ENCODE results near the gene ARHGAP25.

DNA sequence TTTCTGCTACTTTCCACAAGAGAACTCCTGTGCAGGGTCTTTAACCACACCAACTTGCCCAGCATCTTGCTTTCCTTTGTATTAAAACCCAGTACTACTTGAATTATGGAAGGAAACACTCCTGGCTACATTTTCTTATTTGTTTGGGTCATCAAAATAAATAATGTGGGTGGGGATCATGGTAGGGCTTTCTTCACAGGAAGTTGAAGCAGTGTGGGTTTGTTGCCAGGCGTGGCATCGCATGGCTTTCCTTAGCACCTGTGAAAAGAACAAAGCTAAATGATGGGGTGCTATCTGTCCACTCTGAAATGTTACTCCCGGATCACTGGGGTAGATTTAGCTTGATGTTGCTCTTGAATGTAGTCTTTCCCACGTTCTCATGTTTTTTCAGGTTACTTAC, 18.7 kb downstream of the ARHGAP25 start:
- TF ChIP-seq, protein P1, sequence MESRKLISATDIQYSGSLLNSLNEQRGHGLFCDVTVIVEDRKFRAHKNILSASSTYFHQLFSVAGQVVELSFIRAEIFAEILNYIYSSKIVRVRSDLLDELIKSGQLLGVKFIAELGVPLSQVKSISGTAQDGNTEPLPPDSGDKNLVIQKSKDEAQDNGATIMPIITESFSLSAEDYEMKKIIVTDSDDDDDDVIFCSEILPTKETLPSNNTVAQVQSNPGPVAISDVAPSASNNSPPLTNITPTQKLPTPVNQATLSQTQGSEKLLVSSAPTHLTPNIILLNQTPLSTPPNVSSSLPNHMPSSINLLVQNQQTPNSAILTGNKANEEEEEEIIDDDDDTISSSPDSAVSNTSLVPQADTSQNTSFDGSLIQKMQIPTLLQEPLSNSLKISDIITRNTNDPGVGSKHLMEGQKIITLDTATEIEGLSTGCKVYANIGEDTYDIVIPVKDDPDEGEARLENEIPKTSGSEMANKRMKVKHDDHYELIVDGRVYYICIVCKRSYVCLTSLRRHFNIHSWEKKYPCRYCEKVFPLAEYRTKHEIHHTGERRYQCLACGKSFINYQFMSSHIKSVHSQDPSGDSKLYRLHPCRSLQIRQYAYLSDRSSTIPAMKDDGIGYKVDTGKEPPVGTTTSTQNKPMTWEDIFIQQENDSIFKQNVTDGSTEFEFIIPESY (IDR thresholded peaks at IDR 0.05) = no peak
- TF ChIP-seq, protein P2, sequence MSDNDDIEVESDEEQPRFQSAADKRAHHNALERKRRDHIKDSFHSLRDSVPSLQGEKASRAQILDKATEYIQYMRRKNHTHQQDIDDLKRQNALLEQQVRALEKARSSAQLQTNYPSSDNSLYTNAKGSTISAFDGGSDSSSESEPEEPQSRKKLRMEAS (IDR thresholded peaks at IDR 0.05) = no peak
- TF ChIP-seq, protein P3, sequence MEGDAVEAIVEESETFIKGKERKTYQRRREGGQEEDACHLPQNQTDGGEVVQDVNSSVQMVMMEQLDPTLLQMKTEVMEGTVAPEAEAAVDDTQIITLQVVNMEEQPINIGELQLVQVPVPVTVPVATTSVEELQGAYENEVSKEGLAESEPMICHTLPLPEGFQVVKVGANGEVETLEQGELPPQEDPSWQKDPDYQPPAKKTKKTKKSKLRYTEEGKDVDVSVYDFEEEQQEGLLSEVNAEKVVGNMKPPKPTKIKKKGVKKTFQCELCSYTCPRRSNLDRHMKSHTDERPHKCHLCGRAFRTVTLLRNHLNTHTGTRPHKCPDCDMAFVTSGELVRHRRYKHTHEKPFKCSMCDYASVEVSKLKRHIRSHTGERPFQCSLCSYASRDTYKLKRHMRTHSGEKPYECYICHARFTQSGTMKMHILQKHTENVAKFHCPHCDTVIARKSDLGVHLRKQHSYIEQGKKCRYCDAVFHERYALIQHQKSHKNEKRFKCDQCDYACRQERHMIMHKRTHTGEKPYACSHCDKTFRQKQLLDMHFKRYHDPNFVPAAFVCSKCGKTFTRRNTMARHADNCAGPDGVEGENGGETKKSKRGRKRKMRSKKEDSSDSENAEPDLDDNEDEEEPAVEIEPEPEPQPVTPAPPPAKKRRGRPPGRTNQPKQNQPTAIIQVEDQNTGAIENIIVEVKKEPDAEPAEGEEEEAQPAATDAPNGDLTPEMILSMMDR (IDR thresholded peaks at IDR 0.05; ENCODE audit: low read depth, low read length, missing input control) = no peak
- TF ChIP-seq, protein P4, sequence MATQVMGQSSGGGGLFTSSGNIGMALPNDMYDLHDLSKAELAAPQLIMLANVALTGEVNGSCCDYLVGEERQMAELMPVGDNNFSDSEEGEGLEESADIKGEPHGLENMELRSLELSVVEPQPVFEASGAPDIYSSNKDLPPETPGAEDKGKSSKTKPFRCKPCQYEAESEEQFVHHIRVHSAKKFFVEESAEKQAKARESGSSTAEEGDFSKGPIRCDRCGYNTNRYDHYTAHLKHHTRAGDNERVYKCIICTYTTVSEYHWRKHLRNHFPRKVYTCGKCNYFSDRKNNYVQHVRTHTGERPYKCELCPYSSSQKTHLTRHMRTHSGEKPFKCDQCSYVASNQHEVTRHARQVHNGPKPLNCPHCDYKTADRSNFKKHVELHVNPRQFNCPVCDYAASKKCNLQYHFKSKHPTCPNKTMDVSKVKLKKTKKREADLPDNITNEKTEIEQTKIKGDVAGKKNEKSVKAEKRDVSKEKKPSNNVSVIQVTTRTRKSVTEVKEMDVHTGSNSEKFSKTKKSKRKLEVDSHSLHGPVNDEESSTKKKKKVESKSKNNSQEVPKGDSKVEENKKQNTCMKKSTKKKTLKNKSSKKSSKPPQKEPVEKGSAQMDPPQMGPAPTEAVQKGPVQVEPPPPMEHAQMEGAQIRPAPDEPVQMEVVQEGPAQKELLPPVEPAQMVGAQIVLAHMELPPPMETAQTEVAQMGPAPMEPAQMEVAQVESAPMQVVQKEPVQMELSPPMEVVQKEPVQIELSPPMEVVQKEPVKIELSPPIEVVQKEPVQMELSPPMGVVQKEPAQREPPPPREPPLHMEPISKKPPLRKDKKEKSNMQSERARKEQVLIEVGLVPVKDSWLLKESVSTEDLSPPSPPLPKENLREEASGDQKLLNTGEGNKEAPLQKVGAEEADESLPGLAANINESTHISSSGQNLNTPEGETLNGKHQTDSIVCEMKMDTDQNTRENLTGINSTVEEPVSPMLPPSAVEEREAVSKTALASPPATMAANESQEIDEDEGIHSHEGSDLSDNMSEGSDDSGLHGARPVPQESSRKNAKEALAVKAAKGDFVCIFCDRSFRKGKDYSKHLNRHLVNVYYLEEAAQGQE (IDR thresholded peaks at IDR 0.05) = no peak
- TF ChIP-seq RAD21 (IDR thresholded peaks at IDR 0.05) = no peak
- TF ChIP-seq, protein P5, sequence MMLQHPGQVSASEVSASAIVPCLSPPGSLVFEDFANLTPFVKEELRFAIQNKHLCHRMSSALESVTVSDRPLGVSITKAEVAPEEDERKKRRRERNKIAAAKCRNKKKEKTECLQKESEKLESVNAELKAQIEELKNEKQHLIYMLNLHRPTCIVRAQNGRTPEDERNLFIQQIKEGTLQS (IDR thresholded peaks at IDR 0.05) = no peak
- TF ChIP-seq TAF1 (conservative IDR thresholded peaks at IDR 0.05) = no peak
- TF ChIP-seq JUND (IDR thresholded peaks at IDR 0.05) = no peak
- TF ChIP-seq GABPA (IDR thresholded peaks at IDR 0.05 in 1 of 2, conservative IDR thresholded peaks at IDR 0.05 in 1 of 2) = no peak
- TF ChIP-seq EGR1 (IDR thresholded peaks at IDR 0.05; ENCODE audit: low read depth in 2 of 2) = no peak
- no peak for TF ChIP-seq FOXA1 (IDR thresholded peaks at IDR 0.05)
- TF ChIP-seq HNF4G (IDR thresholded peaks at IDR 0.05) = no peak
- TF ChIP-seq SP1 (IDR thresholded peaks at IDR 0.05) = no peak
